ENCODE measurements around the gene NTSR1.

- TF ChIP-seq CTCF (IDR thresholded peaks at IDR 0.05) (no peak), POLR2A (IDR thresholded peaks at IDR 0.05) (no peak), EP300 (IDR thresholded peaks at IDR 0.05; ENCODE audit: low read depth) (no peak), POLR2AphosphoS5 (IDR thresholded peaks at IDR 0.05) (no peak)
These were observed 23.6 kb downstream of the NTSR1 start for GRCh38 chr20:62732031-62732760.
